Measurements from ENCODE around the gene SRCAP.

DNA sequence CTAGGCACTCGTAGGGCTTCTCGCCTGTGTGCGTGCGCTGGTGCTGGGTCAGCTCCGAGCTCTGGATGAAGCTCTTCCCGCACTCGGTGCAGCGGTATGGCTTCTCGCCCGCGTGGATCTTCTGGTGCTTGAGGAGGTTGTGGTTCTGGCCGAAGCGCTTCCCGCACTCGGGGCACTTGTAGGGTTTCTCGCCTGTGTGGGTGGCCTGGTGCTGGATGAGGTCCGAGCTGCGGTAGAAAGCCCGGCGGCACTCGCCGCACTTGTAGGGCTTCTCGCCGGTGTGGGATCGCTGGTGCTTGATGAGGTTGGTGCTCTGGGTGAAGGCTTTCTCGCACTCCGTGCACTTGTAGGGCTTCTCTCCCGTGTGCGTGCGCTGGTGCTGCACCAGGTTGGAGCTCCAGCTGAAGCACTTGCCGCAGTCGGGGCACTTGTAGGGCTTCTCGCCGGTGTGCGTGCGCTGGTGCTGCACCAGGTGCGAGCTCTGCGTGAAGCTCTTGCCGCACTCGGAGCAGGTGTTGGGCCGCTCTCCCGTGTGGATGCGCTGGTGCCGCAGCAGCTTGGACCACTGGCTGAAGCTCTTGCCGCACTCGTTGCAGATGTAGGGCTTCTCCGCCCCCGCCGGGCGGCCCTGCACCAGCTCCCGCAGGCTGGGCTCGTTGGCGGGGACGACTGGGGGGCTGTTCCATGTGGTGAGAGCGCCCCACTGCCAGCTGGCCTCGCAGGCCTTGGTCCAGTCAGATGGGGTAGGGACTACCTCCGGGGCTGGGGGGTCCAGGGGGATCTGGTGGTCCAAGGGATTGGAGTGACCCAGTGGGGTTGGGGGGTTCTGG, 84.5 kb downstream of the SRCAP start:
- TF ChIP-seq EZH2phosphoT487 (IDR thresholded peaks at IDR 0.05; ENCODE audit: insufficient read depth, low read depth) (no peak), EZH2 (IDR thresholded peaks at IDR 0.05; ENCODE audit: insufficient read depth, poor library complexity, severe bottlenecking) (no peak)
